Measurements from ENCODE around the gene EIF6. TPM values are rescaled to one million over a fixed set of nuclear protein-coding genes. Genes with fewer than 3 reads are reported as not detected.

EIF6 gene
- polyA plus RNA-seq, 4 donors, result 140 to 182 (median 148) TPM

- no peak for DNase-seq (ENCODE audit: low read depth in 4 of 4, low spot score in 2 of 4)
Observed at GRCh38 chr20:35235881-35236280, 48.7 kb downstream of the EIF6 start.

GRCh38 chr20:35232575-35232974, 52.0 kb downstream of the EIF6 start:
- no peak for DNase-seq (ENCODE audit: low read depth in 4 of 4, low spot score in 2 of 4)

Other genes with a start within 250 kb of the EIF6 start
- 10 to 100 TPM; 64.4 to 72.0 (median 69.2) TPM for gene TRPC4AP, start 192.0 kb downstream of the EIF6 start, polyA plus RNA-seq (ENCODE audit: insufficient read length in 4 of 4)
- gene EDEM2, start 137.4 kb downstream of the EIF6 start, polyA plus RNA-seq (ENCODE audit: insufficient read length in 4 of 4), result 10 to 100 TPM; 16.8 to 17.4 (median 17.0) TPM
- gene PROCR, start 112.7 kb downstream of the EIF6 start, polyA plus RNA-seq (ENCODE audit: insufficient read length in 4 of 4), result 1 to 10 TPM; 7.5 to 10.0 (median 9.5) TPM
- gene MMP24, start 58.1 kb downstream of the EIF6 start, polyA plus RNA-seq (ENCODE audit: insufficient read length in 4 of 4), result 1 to 10 TPM; 1.7 to 2.5 (median 2.5) TPM
- gene MMP24OS, start 6.7 kb downstream of the EIF6 start, polyA plus RNA-seq (ENCODE audit: insufficient read length in 4 of 4), result 10 to 100 TPM; 37.7 to 49.2 (median 42.7) TPM
- gene FAM83C, start 7.7 kb upstream of the EIF6 start, polyA plus RNA-seq (ENCODE audit: insufficient read length in 4 of 4), result under 1 TPM in 2 of 4 donors, not detected in 2; 0.04 to 0.06 TPM
- gene UQCC1, start 127.2 kb upstream of the EIF6 start, polyA plus RNA-seq (ENCODE audit: insufficient read length in 4 of 4), result 10 to 100 TPM; 46.0 to 60.7 (median 57.2) TPM
- under 1 TPM; 0.08 to 0.41 (median 0.15) TPM for gene GDF5, start 153.5 kb upstream of the EIF6 start, polyA plus RNA-seq (ENCODE audit: insufficient read length in 4 of 4)
- 10 to 100 TPM; 41.2 to 73.1 (median 52.1) TPM for gene CEP250, start 170.8 kb upstream of the EIF6 start, polyA plus RNA-seq (ENCODE audit: insufficient read length in 4 of 4)
- gene C20orf173, start 244.9 kb upstream of the EIF6 start, polyA plus RNA-seq (ENCODE audit: insufficient read length in 4 of 4), result under 1 TPM in 1 of 4 donors, not detected in 3; 0.19 TPM